ENCODE data around the gene SMAP1.

The SMAP1 gene

GRCh38 chr6:70667256-70667710 is 400 bp upstream of the SMAP1 start:
- Mint-ChIP-seq H3K27ac (peak overlapping the region; percentile 93), H3K4me3 (peak overlapping the region; percentile 87), H3K36me3 (ENCODE audit: low read depth) (peaks cover 14% of the 10 kb centered on the region), H3K4me1 (ENCODE audit: low read depth) (peaks cover 50% of the 10 kb centered on the region), H3K27me3 (peaks cover 3% of the 10 kb centered on the region), H3K9me3 (no peaks in the 10 kb centered on the region)
- intact Hi-C loops (cut with micrococcal nuclease), result loop anchor here (5.0 to 10.0 kb wide), 3 partner anchors 100 to 872 kb away; partner anchors contain the start of genes LMBRD1, OGFRL1 and SDHAF4

DNA sequence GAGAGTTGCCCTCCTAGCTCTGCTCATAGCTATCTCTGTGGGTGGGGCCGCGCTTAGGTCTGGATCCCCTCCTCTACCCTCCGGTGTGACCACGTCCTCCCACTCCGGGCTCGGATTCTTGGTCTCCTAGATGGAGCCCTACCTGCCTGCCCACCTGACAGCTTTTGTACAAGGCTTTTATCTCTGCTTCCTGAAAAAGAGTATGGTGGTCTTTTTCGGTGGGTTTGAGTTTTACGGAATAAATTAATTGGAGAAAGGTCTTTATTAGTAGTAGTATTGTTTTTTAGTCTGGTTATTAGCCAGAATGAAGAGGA is 773 bp downstream of the SMAP1 start:
- Mint-ChIP-seq H3K4me3 (peak overlapping the region; percentile 87), H3K9me3 (no peaks in the 10 kb centered on the region), H3K27me3 (no peaks in the 10 kb centered on the region), H3K4me1 (ENCODE audit: low read depth) (peaks cover 61% of the 10 kb centered on the region), H3K36me3 (ENCODE audit: low read depth) (peaks cover 14% of the 10 kb centered on the region), H3K27ac (peak overlapping the region; percentile 93)
- intact Hi-C loops (cut with micrococcal nuclease), result loop anchor here (2.0 to 10.0 kb wide), 4 partner anchors 101 to 874 kb away; partner anchors contain the start of genes LMBRD1, OGFRL1 and SDHAF4

GRCh38 chr6:70669133-70669532 is 1.4 kb downstream of the SMAP1 start:
- peaks cover 68% of the 10 kb centered on the region for H3K4me1 Mint-ChIP-seq (ENCODE audit: low read depth)
- peak overlapping the region; percentile 93 for H3K27ac Mint-ChIP-seq

DNA sequence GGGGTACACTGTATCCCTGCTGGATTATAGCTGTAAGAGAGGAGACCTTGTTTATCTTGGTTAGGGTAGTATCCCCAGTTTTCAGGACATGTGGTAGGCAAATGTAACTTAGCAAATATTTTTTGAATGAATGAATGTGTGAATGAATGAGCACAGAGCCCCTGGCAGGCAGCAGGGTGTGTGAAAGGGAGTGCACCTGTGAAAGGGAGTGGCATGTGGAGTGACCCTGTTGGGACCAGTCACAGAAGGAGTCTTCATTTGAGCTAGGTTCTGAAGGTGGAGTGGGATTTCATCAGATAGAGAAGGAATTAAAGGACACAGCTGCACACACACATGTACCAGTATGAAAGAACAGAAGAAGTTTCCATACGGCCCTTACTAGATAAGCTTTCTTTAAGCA is 4.9 kb downstream of the SMAP1 start:
- Mint-ChIP-seq H3K4me3 (no peak overlapping the region), H3K27me3 (no peaks in the 10 kb centered on the region), H3K36me3 (ENCODE audit: low read depth) (peaks cover 21% of the 10 kb centered on the region), H3K27ac (no peak overlapping the region), H3K9me3 (no peaks in the 10 kb centered on the region), H3K4me1 (ENCODE audit: low read depth) (peaks cover 68% of the 10 kb centered on the region)
- intact Hi-C loops (cut with micrococcal nuclease), result no loop called here

More at GRCh38 chr6:70669133-70669532, 1.4 kb downstream of the SMAP1 start:
- Mint-ChIP-seq H3K27me3 (no peaks in the 10 kb centered on the region), H3K36me3 (ENCODE audit: low read depth) (peaks cover 17% of the 10 kb centered on the region), H3K4me3 (peak overlapping the region; percentile 87), H3K9me3 (no peaks in the 10 kb centered on the region)
- intact Hi-C loops (cut with micrococcal nuclease), result loop anchor here (2.0 to 10.0 kb wide), 4 partner anchors 102 to 874 kb away; partner anchors contain the start of genes LMBRD1, OGFRL1 and SDHAF4

- H3K4me1 Mint-ChIP-seq (ENCODE audit: low read depth), result peaks cover 68% of the 10 kb centered on the region
- peaks cover 21% of the 10 kb centered on the region for H3K36me3 Mint-ChIP-seq (ENCODE audit: low read depth)
- H3K9me3 Mint-ChIP-seq, result no peaks in the 10 kb centered on the region
- no peak overlapping the region for H3K4me3 Mint-ChIP-seq
- intact Hi-C loops (cut with micrococcal nuclease), result no loop called here
- H3K27me3 Mint-ChIP-seq, result no peaks in the 10 kb centered on the region
- H3K27ac Mint-ChIP-seq, result no peak overlapping the region
Observed at GRCh38 chr6:70673054-70673453, 5.4 kb downstream of the SMAP1 start.

DNA sequence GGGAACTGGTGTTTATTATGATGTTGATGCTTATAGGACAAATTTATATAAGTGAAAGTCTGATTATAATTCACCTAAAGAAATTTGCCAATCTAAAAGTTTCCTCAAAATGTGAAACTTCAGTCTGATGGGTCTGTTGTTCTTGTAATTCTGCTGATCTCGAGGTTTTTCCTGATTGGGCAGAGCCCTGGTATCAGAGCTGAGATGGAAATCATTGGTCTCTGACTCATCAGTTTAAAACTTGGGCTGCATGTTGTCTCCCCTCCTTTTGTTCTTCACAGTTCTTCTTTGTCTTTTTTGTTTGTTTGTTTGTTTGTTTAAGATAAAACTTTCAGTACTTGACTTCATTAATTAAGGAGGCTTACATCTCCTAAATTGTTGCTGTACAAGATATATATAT is 5.9 kb downstream of the SMAP1 start:
- H3K9me3 Mint-ChIP-seq, result no peaks in the 10 kb centered on the region
- intact Hi-C loops (cut with micrococcal nuclease), result no loop called here
- H3K4me1 Mint-ChIP-seq (ENCODE audit: low read depth), result peaks cover 65% of the 10 kb centered on the region
- H3K27me3 Mint-ChIP-seq, result no peaks in the 10 kb centered on the region
- no peak overlapping the region for H3K27ac Mint-ChIP-seq
- H3K36me3 Mint-ChIP-seq (ENCODE audit: low read depth), result peaks cover 16% of the 10 kb centered on the region
- no peak overlapping the region for H3K4me3 Mint-ChIP-seq

GRCh38 chr6:70675822-70676221 is 8.1 kb downstream of the SMAP1 start:
- Mint-ChIP-seq H3K27ac (no peak overlapping the region), H3K4me3 (no peak overlapping the region), H3K36me3 (ENCODE audit: low read depth) (peaks cover 14% of the 10 kb centered on the region), H3K4me1 (ENCODE audit: low read depth) (peaks cover 47% of the 10 kb centered on the region), H3K27me3 (no peaks in the 10 kb centered on the region), H3K9me3 (no peaks in the 10 kb centered on the region)
- intact Hi-C loops (cut with micrococcal nuclease), result no loop called here

GRCh38 chr6:70676821-70677220 is 9.1 kb downstream of the SMAP1 start:
- Mint-ChIP-seq H3K4me1 (ENCODE audit: low read depth) (peaks cover 42% of the 10 kb centered on the region), H3K9me3 (no peaks in the 10 kb centered on the region), H3K36me3 (ENCODE audit: low read depth) (peaks cover 7% of the 10 kb centered on the region), H3K27ac (no peak overlapping the region), H3K4me3 (no peak overlapping the region), H3K27me3 (no peaks in the 10 kb centered on the region)
- intact Hi-C loops (cut with micrococcal nuclease), result no loop called here

GRCh38 chr6:70680396-70680795 is 12.7 kb downstream of the SMAP1 start:
- peaks cover 33% of the 10 kb centered on the region for H3K4me1 Mint-ChIP-seq (ENCODE audit: low read depth)
- intact Hi-C loops (cut with micrococcal nuclease), result loop anchor here (10.0 kb wide), 1 partner anchor 306 kb away; no protein-coding TSS in a partner anchor
- no peaks in the 10 kb centered on the region for H3K9me3 Mint-ChIP-seq
- no peak overlapping the region for H3K27ac Mint-ChIP-seq
- H3K27me3 Mint-ChIP-seq, result no peaks in the 10 kb centered on the region
- H3K4me3 Mint-ChIP-seq, result no peak overlapping the region
- no peaks in the 10 kb centered on the region for H3K36me3 Mint-ChIP-seq (ENCODE audit: low read depth)

DNA sequence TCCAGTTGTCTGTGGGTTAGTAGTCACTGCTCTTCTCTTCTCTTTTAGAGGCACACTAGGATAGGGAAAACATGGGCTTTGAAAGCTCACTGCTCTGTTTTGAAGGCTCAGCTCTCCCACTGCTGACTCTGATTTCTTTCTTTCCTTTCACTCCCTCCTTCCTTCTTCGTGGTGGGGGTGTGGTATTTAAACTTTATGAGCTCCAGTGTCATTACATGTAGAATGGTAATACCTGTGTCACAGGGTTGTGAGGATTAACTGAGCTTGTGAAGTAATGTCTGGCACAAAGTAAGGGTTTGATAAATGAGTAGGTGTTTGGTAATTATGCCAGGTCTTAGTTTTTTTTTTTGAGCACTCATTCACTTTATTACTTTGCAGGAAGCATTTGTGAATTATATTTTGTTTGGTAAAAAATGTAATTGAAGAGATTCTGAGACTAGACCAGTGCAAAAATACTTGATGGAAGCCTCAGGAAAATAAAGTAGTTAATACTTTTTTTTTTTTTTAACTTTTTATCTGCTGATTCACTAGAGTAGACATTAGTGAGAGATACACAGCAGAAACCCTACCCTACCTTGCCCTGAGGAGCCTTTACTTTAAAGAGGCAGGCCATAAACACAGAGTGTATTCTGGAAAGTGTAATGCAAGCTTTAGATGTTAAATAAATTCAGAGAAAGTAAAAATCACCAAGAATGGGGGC is 17.3 kb downstream of the SMAP1 start:
- intact Hi-C loops (cut with micrococcal nuclease), result loop anchor here (5.0 to 10.0 kb wide), 2 partner anchors 273 to 310 kb away; partner anchors contain the start of gene FAM135A
- H3K4me3 Mint-ChIP-seq, result no peak overlapping the region
- H3K9me3 Mint-ChIP-seq, result no peaks in the 10 kb centered on the region
- no peaks in the 10 kb centered on the region for H3K36me3 Mint-ChIP-seq (ENCODE audit: low read depth)
- H3K27me3 Mint-ChIP-seq, result no peaks in the 10 kb centered on the region
- H3K27ac Mint-ChIP-seq, result no peak overlapping the region
- peaks cover 25% of the 10 kb centered on the region for H3K4me1 Mint-ChIP-seq (ENCODE audit: low read depth)

DNA sequence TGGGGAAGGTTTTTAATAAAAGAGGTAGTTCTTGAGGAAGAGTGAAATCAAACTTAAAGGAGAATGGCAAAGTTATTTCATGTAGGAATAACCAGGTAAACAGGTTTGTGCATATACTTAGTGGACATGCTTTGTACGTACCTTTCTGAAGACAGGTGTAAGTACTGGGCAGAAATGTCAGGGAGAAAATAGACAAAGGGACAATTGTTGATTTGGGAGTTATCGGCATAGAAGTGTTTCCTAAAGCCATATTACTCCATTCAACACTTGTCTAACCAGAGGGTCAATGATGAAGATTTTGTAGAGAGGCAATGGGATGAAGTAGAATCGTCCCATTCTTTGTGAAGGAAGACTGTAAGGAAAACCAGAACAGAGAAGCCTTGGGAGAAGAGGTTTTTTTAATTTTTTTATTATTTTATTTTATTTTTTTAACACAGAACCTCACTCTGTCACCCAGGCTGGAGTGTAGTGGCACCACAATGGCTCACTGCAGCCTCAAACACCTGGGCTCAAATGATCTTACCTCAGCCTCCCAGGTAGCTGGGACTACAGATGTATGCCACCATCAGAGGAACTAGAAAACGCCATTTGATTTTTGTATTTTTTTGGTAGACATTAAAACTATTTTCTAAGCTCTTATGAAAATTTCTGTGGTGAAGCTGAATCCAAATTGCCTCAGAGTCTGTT is 18.0 kb downstream of the SMAP1 start:
- Mint-ChIP-seq H3K36me3 (ENCODE audit: low read depth) (no peaks in the 10 kb centered on the region), H3K4me1 (ENCODE audit: low read depth) (peaks cover 25% of the 10 kb centered on the region), H3K27me3 (no peaks in the 10 kb centered on the region), H3K27ac (no peak overlapping the region), H3K4me3 (no peak overlapping the region), H3K9me3 (no peaks in the 10 kb centered on the region)
- intact Hi-C loops (cut with micrococcal nuclease), result loop anchor here (1.0 to 10.0 kb wide), 3 partner anchors 165 to 311 kb away; partner anchors contain the start of gene FAM135A

- Mint-ChIP-seq H3K4me3 (no peak overlapping the region), H3K27ac (no peak overlapping the region), H3K36me3 (ENCODE audit: low read depth) (no peaks in the 10 kb centered on the region), H3K9me3 (peaks cover 3% of the 10 kb centered on the region), H3K4me1 (ENCODE audit: low read depth) (peaks cover 22% of the 10 kb centered on the region), H3K27me3 (no peaks in the 10 kb centered on the region)
- intact Hi-C loops (cut with micrococcal nuclease), result loop anchor here (1.0 to 10.0 kb wide), 3 partner anchors 166 to 312 kb away; partner anchors contain the start of gene FAM135A
Observed at GRCh38 chr6:70686548-70687133, 19.0 kb downstream of the SMAP1 start.

DNA sequence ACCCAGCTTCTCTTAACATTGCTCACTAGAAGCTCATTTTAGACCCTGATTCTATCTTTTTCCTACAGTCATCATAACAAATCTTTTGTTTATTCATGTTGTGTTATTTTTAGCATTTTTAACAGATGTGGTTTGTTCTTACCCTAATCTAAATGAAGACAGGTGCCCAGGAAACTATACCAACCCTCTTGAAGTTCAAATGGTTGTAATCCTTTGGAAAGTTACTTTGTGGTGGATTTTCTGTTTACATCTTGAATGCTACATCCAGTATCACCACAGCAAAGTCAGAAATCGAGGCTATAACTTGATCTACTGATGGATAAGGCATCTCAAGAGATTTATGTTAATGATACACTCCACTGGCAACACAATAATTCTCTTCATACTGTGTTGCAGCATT is 26.2 kb downstream of the SMAP1 start:
- intact Hi-C loops (cut with micrococcal nuclease), result no loop called here
- Mint-ChIP-seq H3K27ac (no peak overlapping the region), H3K36me3 (ENCODE audit: low read depth) (peaks cover 4% of the 10 kb centered on the region), H3K4me3 (no peak overlapping the region), H3K27me3 (no peaks in the 10 kb centered on the region), H3K4me1 (ENCODE audit: low read depth) (no peaks in the 10 kb centered on the region), H3K9me3 (peaks cover 7% of the 10 kb centered on the region)

DNA sequence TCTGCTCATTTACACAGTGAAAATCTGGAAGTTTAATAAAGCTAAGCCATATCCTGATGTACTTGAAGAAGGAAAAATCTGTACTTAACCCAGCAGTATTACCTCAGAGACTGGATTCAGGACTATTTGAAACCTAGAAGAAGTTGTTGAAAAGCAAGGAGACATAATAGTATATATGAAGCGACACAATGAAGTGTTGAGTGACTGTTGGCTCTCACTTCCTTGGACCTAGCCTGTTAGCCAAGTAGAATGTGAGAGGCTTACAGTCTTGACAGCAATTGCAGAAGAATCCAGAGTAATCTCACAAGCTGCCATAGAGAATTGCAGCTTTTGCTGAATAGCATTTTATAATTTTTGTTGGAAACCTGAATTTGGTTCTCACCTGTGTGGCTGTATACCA is 26.7 kb downstream of the SMAP1 start:
- intact Hi-C loops (cut with micrococcal nuclease), result no loop called here
- Mint-ChIP-seq H3K27me3 (no peaks in the 10 kb centered on the region), H3K4me3 (no peak overlapping the region), H3K4me1 (ENCODE audit: low read depth) (no peaks in the 10 kb centered on the region), H3K36me3 (ENCODE audit: low read depth) (peaks cover 9% of the 10 kb centered on the region), H3K27ac (no peak overlapping the region), H3K9me3 (peaks cover 7% of the 10 kb centered on the region)
